ENCODE results near the gene ARMH2. TPM values are rescaled to one million over a fixed set of nuclear protein-coding genes. Genes with fewer than 3 reads are reported as not detected.

ARMH2 gene
- 0.50 TPM for polyA plus RNA-seq

DNA sequence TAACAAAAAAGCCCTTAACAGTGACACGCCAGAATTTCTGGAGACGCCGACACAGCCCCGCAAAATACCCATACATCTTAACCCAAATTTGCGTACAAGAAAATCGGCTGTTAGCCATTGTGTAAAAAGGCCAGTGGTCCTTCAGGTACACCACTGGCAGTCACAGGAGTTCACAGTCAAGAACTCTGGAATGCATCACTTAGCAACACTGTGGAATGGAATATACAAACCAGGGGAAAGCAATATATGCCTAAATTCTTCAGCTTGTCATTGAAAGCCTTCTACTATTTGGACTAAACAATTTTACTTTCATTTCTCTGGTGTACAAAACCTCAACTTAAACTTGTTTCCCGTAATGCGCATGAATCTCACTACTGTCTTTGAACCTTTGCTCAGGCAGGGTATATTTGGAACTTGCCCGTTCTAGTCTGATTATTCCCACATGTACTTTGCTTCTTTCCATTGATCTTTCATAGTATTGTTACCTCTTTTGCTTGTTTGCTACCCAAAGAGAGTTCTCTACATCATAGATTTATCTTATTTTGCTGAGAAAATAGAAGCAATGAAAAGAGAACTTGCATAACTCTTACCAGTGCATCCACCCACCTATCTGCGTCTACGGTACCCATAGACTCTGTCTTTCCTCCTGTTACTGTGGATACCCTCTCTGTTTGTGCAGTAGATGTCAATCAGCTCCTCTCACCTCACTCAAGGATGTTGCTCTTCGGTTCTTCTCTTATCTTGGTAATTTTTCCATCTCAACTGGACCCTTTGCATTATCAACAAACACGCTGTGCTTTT, at the start of gene ARMH2:
Gene ARMH2 (minus strand): TSS at position 178 of the 801 bp plus-strand sequence. CDS start 60 bp downstream, at position 118.
- H3K4me1 Mint-ChIP-seq: peaks cover 4 to 12% (median 5%) of the 10 kb centered on the region in 3 donors
- H3K36me3 Mint-ChIP-seq: peaks cover 4% of the 10 kb centered on the region
- no peaks in the 10 kb centered on the region for H3K27me3 Mint-ChIP-seq
- H3K4me3 Mint-ChIP-seq: peak within 1 kb of the TSS in 1 of 4 donors; percentile 23
- no peaks in the 10 kb centered on the region for H3K9me3 Mint-ChIP-seq
- H3K27ac Mint-ChIP-seq: peak within 1 kb of the TSS in 2 of 3 donors; percentile 24 to 78

DNA sequence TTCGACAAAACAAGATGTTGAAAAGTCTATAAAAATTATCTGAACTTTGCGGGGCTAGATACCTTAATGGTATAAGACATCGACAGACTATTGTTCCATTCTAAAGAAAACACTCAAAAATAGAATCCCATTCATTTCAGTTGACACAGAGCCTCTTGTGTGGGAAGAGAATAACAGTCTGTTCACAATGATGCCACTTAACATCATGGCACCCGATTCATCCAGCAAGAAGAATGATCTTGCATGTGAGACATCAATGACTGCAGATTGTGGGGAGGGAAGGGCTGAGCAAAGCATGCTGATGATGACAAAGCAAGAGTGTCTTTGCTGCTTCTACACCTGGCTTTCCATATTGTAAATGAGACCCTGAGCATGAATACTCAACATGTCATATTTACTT, 49.7 kb upstream of the ARMH2 start:
- Mint-ChIP-seq H3K4me3 (no peak overlapping the region), H3K9me3 (no peaks in the 10 kb centered on the region), H3K27me3 (no peaks in the 10 kb centered on the region), H3K4me1 (peaks cover 4 to 13% (median 5%) of the 10 kb centered on the region in 3 donors), H3K27ac (peak overlapping the region in 2 of 3 donors; percentile 50 to 91), H3K36me3 (peaks cover 6% of the 10 kb centered on the region)

DNA sequence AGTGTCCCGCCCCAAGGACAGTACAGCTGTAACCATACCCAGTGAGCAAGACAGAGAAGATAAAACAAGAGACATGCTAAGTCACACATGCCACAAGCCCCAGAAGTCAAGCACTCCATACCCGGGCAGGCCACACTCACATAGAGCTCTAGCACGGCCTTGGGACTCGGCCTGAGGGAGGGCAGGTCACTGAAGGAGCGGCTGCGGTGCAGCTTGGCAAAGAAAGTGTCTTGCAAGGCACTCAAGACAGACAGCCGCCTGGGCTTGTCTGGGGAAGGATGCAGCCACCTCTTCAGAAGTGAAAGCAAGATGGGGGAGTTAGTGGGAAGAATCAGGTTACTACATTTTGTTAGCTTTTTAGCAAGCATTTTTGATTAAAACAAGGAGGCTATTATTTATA, 48.7 kb upstream of the ARMH2 start:
- Mint-ChIP-seq H3K36me3 (peaks cover 6% of the 10 kb centered on the region), H3K4me3 (no peak overlapping the region), H3K4me1 (peaks cover 3 to 16% (median 5%) of the 10 kb centered on the region in 3 donors), H3K9me3 (no peaks in the 10 kb centered on the region), H3K27me3 (no peaks in the 10 kb centered on the region), H3K27ac (peak overlapping the region in 2 of 3 donors; percentile 86 to 91)

DNA sequence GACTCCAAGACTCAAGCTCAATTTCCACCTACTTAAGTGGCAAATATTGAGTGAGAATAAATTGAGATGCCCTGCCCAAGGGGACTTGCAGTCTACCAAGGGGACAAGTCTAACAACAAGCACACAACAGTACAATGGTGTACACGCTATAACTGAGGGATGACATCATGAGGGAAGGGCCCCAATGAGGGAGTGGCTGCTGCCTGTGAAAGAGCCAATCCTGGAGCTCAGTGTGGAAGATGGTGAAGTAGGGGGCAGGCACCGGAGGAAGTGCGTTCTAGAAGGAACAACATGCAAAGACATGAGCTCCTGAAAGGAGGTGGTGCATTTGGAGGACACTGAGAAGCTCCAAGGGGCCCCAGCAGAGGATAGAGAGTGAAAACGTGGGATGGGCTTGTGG, 46.9 kb upstream of the ARMH2 start:
- H3K36me3 Mint-ChIP-seq: peaks cover 6% of the 10 kb centered on the region
- peak overlapping the region; percentile 36 to 91 (median 43) for H3K27ac Mint-ChIP-seq
- H3K9me3 Mint-ChIP-seq: no peaks in the 10 kb centered on the region
- H3K27me3 Mint-ChIP-seq: no peaks in the 10 kb centered on the region
- H3K4me1 Mint-ChIP-seq: peaks cover 5 to 27% (median 13%) of the 10 kb centered on the region in 3 donors
- peak overlapping the region in 1 of 4 donors; percentile 18 for H3K4me3 Mint-ChIP-seq

DNA sequence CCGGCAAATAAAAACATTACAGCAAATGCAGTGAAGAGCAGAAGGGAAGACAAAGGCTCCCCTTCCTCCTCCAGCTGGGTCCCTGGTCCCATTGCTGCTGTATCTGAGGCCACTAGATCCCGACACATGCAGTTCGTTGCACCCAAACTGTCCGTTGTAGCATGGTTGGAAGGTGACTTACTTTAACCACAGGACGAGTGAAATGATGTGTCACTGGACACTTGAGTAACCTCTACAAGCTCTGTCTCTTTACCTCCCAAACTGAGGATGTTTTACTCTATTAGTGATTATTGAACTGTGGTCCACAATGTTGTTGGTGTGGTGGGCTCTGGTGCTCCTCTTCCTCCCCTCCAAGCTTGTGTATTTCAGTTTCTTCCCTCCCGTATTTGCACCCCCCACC, 46.2 kb upstream of the ARMH2 start:
- H3K36me3 Mint-ChIP-seq: peaks cover 6% of the 10 kb centered on the region
- H3K4me1 Mint-ChIP-seq: peaks cover 5 to 29% (median 16%) of the 10 kb centered on the region in 3 donors
- peak overlapping the region in 2 of 3 donors; percentile 36 to 91 for H3K27ac Mint-ChIP-seq
- H3K4me3 Mint-ChIP-seq: no peak overlapping the region
- no peaks in the 10 kb centered on the region for H3K27me3 Mint-ChIP-seq
- H3K9me3 Mint-ChIP-seq: no peaks in the 10 kb centered on the region

DNA sequence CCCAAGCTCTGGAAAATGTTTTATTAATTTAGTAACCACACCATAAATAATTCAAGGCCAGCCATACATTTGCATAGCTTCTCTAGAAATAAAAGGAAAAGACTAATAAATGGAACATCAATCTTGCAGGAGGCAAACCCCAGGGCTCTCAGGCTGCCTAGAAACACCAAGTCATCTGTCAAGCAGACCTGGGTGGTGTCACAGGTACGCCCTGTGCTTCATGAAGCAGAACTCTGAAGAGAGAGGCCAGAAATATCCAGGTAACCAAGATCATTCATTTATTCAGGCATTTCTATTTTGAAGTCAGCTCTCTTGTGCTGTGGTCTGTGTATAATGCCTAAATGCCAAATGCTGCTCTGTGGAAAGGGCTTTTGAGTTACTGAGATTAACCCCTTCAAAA, 45.3 kb upstream of the ARMH2 start:
- H3K4me3 Mint-ChIP-seq: peak overlapping the region in 2 of 4 donors; percentile 44 to 65
- peaks cover 6% of the 10 kb centered on the region for H3K36me3 Mint-ChIP-seq

DNA sequence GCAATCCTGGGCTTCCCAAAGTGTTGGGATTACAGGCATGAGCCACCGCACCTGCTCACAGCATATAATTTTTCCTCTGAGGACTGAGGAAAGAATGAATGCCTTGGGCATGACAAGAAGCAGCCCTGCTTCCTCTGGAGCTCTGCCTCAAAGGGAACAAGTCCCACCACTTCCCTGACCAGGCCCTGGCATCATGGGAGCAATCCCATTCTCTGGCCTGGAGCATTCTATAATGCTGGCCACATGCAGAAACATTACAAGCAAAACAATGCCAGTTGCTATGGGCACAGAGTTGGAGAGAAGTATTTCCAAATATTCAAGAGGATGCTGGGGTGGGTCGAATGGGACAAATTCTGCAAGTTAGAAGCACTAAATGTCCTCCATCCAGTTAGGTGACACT, 41.5 kb upstream of the ARMH2 start:
- H3K4me3 Mint-ChIP-seq: peak overlapping the region in 1 of 4 donors; percentile 61
- peaks cover 10 to 40% (median 24%) of the 10 kb centered on the region in 3 donors for H3K4me1 Mint-ChIP-seq
- peaks cover 3% of the 10 kb centered on the region for H3K36me3 Mint-ChIP-seq
- no peaks in the 10 kb centered on the region for H3K27me3 Mint-ChIP-seq
- no peaks in the 10 kb centered on the region for H3K9me3 Mint-ChIP-seq
- peak overlapping the region; percentile 67 to 91 (median 74) for H3K27ac Mint-ChIP-seq

More for the DNA sequence above, 45.3 kb upstream of the ARMH2 start:
- no peaks in the 10 kb centered on the region for H3K27me3 Mint-ChIP-seq
- peak overlapping the region; percentile 13 to 91 (median 68) for H3K27ac Mint-ChIP-seq
- H3K4me1 Mint-ChIP-seq: peaks cover 5 to 33% (median 19%) of the 10 kb centered on the region in 3 donors
- H3K9me3 Mint-ChIP-seq: no peaks in the 10 kb centered on the region

DNA sequence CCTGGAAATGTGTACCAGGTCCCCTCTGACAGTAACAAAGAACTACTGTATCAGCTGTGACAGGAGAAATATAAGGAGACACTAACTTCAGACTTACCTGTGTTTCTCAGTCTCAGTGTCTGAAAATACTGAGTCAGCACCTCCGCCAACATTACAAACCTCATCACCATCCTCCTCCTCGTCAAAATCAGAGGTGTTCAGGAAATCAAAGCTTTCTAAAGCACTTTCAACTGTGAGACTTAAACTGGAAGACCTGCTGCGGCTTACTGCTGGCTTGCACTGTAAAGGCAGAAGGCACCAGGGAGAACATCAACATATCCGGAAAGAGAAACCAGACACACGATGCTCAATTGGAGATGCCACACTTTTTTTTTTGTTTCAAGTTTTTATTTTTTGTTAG, 40.3 kb upstream of the ARMH2 start:
- H3K27ac Mint-ChIP-seq: peak overlapping the region in 1 of 3 donors; percentile 91
- peaks cover 7 to 44% (median 22%) of the 10 kb centered on the region in 3 donors for H3K4me1 Mint-ChIP-seq
- peak overlapping the region in 1 of 4 donors; percentile 65 for H3K4me3 Mint-ChIP-seq
- H3K27me3 Mint-ChIP-seq: no peaks in the 10 kb centered on the region
- H3K9me3 Mint-ChIP-seq: no peaks in the 10 kb centered on the region
- H3K36me3 Mint-ChIP-seq: peaks cover 2% of the 10 kb centered on the region

DNA sequence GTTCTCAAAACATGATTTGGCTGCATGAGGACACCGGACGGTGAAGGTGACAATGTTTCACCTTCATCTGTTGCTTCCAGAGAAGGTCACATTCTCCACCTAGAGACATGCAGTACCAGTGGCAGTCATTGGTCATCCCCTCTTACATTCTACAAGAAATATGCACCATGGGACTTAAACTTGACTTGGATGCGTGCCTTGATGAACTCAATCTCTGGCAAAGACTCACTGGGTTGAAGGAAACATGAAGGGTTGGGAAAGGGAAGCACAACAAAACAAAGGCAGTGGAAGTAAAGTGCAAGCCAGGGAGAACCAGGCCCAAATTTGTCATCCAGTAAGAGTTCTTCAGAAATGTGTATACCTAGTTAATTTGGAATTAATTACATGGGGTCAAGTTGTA, 39.4 kb upstream of the ARMH2 start:
- Mint-ChIP-seq H3K36me3 (peaks cover 1% of the 10 kb centered on the region), H3K4me1 (peaks cover 7 to 49% (median 22%) of the 10 kb centered on the region in 3 donors), H3K27ac (peak overlapping the region; percentile 41 to 74 (median 72)), H3K27me3 (no peaks in the 10 kb centered on the region), H3K9me3 (no peaks in the 10 kb centered on the region), H3K4me3 (peak overlapping the region in 1 of 4 donors; percentile 5)

DNA sequence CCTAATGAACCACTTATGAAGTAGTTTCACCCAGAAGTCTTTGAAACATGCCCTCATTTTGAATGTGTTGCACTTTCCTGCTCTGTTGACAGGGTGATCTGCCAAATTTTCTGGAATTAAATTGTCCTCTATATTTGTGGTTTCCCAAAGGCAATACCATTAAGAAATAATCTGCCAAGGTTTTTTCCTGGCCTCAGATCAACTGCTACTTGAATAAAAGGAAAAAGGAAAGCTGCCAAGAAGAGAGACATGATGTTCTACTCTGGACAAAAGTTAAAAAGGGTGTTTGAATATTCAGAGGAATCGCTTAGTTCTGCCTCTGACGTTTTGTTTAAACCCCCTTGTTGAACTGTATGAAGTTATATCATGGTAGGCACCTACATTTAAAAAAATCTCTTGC, 37.4 kb upstream of the ARMH2 start:
- Mint-ChIP-seq H3K9me3 (no peaks in the 10 kb centered on the region), H3K4me1 (peaks cover 5 to 37% (median 16%) of the 10 kb centered on the region in 3 donors), H3K4me3 (peak overlapping the region in 1 of 4 donors; percentile 64), H3K36me3 (peaks cover 1% of the 10 kb centered on the region), H3K27ac (peak overlapping the region in 2 of 3 donors; percentile 72 to 80), H3K27me3 (no peaks in the 10 kb centered on the region)

DNA sequence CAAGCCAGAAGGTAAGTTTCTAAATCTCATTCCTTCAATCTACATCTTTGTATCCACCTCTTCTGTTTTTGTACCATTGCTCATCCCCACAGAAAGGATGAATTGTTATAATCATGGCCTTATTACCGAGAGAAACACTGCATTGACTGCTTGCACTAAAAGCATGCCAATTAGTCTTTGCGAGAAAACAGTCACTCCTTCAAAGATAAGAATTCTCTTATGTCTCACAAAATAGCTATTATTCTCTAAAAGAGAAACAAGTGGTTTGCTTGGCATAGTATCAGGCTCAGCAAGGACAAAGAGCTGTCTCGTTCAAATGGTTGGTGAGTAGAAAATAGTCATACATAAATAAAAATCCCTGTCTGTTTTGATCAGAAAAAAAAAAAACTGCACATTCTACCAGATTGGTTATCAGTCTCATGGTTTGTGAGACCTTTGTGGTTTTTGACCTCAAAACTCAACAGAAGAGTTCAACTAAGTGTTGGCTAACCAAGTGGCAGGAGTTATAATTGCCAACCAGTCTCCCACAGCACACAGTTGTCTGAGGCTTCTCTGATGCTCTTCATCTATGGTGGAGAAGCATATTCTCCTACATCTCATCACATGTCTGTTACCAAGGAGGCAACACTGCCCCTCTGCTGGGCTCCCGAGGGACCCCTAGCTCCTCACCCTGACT, 35.1 kb upstream of the ARMH2 start:
- Mint-ChIP-seq H3K27ac (peak overlapping the region in 2 of 3 donors; percentile 61 to 72), H3K4me3 (peak overlapping the region in 1 of 4 donors; percentile 64), H3K36me3 (peaks cover 1% of the 10 kb centered on the region), H3K9me3 (no peaks in the 10 kb centered on the region), H3K4me1 (peaks cover 5 to 32% (median 7%) of the 10 kb centered on the region in 3 donors), H3K27me3 (no peaks in the 10 kb centered on the region)

DNA sequence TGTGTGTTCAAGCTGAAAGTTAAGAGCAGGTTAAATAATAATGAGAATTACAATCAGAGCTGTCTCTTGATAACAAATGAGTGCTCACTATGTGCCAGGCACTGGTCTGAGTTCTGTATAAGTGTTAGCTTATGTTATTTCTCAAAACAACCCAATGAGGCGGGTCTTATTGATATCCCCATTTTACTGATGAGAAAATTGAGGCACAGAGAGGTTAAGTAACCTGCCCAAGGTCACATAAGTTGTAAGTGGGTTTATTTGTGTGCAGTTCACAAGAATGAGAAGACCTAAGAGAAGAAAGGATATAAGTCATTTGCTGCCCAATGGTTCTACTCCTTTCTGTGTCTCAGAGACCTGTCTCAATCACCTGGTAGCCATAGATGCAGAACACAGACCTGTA, 34.1 kb upstream of the ARMH2 start:
- Mint-ChIP-seq H3K27ac (peak overlapping the region in 1 of 3 donors; percentile 87), H3K27me3 (no peaks in the 10 kb centered on the region), H3K9me3 (no peaks in the 10 kb centered on the region), H3K36me3 (peaks cover 2% of the 10 kb centered on the region), H3K4me1 (peaks cover 3 to 36% (median 3%) of the 10 kb centered on the region in 3 donors), H3K4me3 (peak overlapping the region in 1 of 4 donors; percentile 30)

DNA sequence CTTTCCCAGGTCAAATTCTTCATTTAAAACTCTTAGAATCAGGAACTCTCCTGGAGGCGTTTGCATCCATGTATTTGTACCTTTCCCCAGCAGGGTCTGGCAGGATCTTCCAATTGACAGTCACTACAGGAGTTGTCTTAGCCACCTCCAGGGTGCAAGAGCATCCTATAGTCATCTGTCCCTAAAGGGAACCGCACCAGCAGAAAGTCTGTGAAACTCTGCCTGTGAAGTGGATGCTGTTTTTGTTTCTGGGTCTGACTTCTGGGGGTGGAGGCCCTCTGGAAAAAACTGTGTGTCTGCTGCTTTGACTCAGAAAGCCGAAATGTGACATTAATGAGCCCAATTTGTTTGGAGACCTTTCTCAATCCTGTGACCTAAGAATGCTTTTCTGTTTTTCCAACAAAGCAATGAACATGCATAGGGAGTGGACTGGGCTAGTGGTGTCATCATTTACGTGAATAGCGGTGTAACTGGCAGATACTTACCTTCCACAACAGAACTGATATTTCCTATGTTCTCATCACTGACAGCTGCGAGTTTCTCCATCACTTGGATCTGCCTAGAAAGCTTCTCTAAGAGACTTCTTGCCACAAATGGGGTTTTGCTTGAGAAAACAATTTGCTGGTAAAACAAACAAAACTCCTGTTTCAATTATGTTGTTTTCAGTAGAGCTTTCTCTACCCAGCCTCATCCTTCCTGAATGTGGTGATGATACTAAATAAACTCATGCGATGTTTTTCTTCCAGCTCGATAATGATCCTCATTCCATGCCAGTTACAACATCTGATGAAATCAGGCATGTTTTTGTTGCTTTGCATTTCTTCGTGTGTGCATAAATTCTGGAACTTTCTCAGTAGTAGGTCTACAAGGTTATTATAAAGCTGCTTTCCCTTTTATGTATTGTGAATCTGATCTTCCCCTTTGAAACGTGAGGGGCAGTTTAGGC, 33.3 kb upstream of the ARMH2 start:
- Mint-ChIP-seq H3K27me3 (no peaks in the 10 kb centered on the region), H3K9me3 (no peaks in the 10 kb centered on the region), H3K4me1 (peaks cover 5 to 37% (median 7%) of the 10 kb centered on the region in 3 donors), H3K4me3 (peak overlapping the region in 1 of 4 donors; percentile 38), H3K36me3 (peaks cover 2% of the 10 kb centered on the region), H3K27ac (peak overlapping the region; percentile 43 to 87 (median 80))

DNA sequence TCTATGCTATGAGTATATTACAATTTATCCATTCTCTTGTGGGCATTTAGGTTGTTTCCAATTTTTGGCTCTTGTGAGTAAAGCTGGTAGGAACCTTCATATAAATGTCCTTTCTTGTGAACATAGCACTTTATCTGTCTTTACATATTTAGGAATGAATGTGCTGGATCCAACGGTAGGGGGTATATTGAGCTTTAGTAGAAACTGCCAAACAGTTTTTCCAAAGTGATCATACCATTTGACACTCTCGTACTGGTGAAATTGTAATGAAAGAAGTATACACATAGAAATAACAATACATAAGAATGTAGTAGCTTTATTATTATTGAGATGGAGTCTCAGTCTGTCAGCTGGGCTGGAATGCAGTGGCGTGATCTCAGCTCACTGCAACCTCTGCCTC, 30.9 kb upstream of the ARMH2 start:
- Mint-ChIP-seq H3K36me3 (peaks cover 2% of the 10 kb centered on the region), H3K27me3 (no peaks in the 10 kb centered on the region), H3K4me3 (peak overlapping the region in 1 of 4 donors; percentile 72), H3K27ac (peak overlapping the region in 2 of 3 donors; percentile 33 to 87), H3K9me3 (no peaks in the 10 kb centered on the region), H3K4me1 (peaks cover 2 to 19% (median 5%) of the 10 kb centered on the region in 3 donors)
